ENCODE measurements around the gene NECAP2. TPM values are rescaled to one million over a fixed set of nuclear protein-coding genes. Genes with fewer than 3 reads are reported as not detected.
A peak's percentile ranks its signal among the peaks of the same experiment; 100 is the strongest.
"Not testable (repeated sequence)": the region's sequence is repeated elsewhere in the genome, so short reads cannot be mapped to it uniquely, and the experiment has no call there.

NECAP2 gene
- total RNA-seq, 1 donor from 2014 or later: 75.2 TPM

DNA sequence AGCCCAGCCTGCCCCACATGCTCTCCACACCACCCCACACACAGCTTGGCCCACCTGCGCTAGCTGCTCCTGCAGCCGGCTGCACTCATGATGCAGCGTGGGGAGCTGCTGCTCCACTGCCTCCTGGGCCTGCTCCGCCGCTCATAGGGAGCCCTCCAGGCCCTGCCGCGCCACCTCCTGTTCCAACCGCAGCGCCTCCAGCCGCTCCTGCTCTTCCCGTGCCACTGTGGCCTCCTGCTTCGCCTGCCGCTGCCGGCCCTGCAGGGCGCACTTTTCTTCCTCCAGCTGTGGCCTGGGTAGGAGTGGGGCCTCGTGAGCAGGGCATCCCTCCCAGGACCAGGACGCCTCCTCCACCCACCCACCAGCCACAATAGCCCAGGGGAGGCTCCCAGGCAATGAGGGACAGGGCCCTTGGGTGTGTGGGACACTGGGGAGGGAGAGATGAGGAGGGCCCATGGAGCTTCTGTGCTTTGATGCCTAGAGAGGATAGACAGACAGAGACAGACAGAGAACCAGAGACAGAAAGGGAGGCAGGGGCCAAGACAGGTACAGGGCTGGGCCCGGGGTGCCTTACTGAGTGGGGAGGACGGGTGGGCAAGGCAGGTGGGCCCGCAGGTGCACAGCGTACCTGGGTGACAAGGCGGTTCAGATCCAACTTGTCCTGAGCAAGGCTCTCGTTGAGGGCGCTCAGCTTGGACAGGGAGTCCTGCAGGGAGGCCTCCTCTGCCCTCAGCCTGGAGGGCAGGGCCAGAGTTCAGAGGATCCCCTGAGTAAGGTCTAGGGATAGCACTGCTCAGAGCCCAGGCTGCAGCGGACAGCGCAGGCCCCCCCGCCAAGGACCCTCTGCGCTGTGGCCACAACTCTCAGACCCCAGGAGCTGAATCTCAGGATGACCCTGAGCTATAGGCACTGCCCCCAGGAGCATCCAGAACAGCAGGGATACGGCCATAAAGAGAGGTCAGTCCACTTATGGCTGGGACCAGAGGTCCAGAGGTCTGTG lies 35.5 kb downstream of the NECAP2 start:
- peaks cover 34% of the 10 kb centered on the region for H3K36me3 Mint-ChIP-seq (ENCODE audit: low read depth)
- H3K4me1 Mint-ChIP-seq (ENCODE audit: low read depth); H3K27ac Mint-ChIP-seq; H3K9me3 Mint-ChIP-seq; DNase-seq (ENCODE audit: low spot score); intact Hi-C loops (cut with micrococcal nuclease); H3K4me3 Mint-ChIP-seq (ENCODE audit: low read depth); H3K27me3 Mint-ChIP-seq (ENCODE audit: low read depth): not testable (repeated sequence)

DNA sequence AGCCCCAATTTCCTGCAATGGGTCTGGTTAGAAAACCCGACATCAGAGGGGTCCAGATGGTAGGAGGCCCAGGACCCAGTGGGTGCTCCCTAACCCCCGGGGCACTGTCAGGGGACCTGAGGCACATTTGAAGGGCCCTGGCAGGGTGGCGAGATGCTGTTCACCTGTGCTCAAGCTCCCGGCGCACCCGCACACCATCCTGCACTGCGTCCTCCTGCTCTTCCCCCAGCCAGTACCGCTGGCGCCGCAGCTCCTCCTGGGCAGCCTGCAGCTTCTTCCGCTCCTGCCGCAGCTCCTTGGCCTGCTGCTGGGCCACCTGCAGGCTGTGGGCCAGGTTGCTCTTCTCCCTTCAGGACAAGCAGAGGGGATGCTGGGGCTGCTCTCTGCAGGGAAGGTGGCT lies 37.6 kb downstream of the NECAP2 start:
- no peak overlapping the region for H3K27ac Mint-ChIP-seq
- H3K4me1 Mint-ChIP-seq (ENCODE audit: low read depth): no peaks in the 10 kb centered on the region
- DNase-seq (ENCODE audit: low spot score): no peak
- intact Hi-C loops (cut with micrococcal nuclease): no loop called here
- H3K4me3 Mint-ChIP-seq (ENCODE audit: low read depth): no peak overlapping the region
- no peaks in the 10 kb centered on the region for H3K27me3 Mint-ChIP-seq (ENCODE audit: low read depth)
- no peaks in the 10 kb centered on the region for H3K9me3 Mint-ChIP-seq
- H3K36me3 Mint-ChIP-seq (ENCODE audit: low read depth): peaks cover 26% of the 10 kb centered on the region

DNA sequence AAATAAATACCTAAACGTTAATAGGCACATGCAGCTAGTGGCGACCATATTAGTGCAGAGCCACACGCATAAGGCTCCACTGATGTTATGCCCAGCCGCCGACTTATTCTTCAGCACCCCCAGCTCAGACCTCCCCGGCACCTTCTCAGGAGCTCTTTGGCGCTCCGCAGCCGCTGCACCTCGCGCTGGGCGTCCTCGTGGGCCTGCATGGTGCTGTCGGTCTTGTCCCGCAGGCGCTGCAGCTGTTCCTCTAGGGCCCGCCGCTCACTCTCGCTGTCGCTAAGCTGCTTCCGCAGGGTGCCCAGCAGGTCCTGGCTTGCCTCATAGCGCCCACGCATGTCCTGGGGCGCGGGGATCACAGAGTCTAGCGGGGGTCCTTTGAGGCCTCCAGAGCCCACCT lies 42.6 kb downstream of the NECAP2 start:
- H3K27me3 Mint-ChIP-seq (ENCODE audit: low read depth); DNase-seq (ENCODE audit: low spot score); H3K4me1 Mint-ChIP-seq (ENCODE audit: low read depth); intact Hi-C loops (cut with micrococcal nuclease); H3K4me3 Mint-ChIP-seq (ENCODE audit: low read depth); H3K27ac Mint-ChIP-seq; H3K9me3 Mint-ChIP-seq: not testable (repeated sequence)
- peaks cover 17% of the 10 kb centered on the region for H3K36me3 Mint-ChIP-seq (ENCODE audit: low read depth)

DNA sequence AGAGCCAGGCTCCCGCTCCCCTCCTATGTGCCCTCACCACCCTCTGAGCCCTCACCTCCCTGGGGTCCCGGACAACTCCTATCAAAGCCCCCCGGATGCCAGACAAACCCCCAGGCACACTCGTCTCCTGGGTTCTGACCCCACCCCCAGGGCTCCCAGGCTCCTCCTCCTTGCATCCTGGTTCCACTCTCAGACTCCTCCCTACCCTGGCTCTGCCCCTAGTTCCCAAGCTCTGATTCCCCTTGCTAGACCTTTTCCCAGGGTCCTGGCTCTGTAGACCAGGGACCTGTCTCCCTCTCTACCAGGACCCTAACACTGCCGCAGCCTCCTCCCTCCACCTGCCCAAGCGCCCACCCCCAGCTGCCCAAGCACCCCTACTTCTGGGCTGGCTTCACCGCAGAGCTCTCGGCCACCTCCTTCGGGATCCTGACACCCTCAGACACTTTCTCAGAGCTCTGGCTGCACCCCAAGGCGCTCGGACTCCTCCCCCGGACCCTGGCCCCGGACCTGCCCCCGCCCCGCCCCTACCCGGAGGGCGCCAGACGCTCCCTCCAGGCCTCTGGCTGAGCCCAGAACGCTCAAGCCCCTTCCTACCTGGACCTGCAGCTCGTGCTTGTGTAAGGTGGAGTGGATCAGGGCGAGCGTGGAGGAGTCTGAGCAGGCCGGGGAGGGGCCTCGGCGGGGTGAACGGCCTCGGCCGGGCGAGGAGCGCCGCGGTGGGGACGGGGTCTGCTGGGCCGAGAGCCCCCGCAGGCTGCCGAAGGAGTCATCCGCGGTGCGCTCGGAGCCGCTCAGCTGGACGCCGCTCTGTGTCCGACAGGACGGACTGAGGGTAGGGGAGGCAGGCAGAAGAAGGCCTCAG lies 43.3 kb downstream of the NECAP2 start:
- H3K27me3 Mint-ChIP-seq (ENCODE audit: low read depth); H3K4me1 Mint-ChIP-seq (ENCODE audit: low read depth); H3K9me3 Mint-ChIP-seq; H3K4me3 Mint-ChIP-seq (ENCODE audit: low read depth); intact Hi-C loops (cut with micrococcal nuclease); DNase-seq (ENCODE audit: low spot score); H3K27ac Mint-ChIP-seq: not testable (repeated sequence)
- H3K36me3 Mint-ChIP-seq (ENCODE audit: low read depth): peaks cover 11% of the 10 kb centered on the region

DNA sequence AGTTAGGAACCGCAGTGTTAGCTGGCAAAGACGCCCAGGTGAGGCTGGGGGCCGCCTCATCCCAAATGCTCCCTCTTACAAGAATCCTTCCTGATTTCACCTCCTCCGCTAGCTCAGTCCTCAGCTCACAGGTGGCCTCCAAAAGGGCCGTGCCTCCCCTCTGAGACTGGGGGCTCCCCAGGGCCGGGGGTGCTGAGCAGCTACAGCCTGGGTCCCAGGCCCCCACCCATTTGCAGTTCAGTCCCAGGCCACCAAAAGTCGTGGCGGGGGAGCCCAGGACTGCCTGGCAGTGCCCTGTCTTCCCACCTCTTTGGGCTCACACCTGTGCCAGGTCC lies 43.9 kb downstream of the NECAP2 start:
- H3K4me3 Mint-ChIP-seq (ENCODE audit: low read depth): no peak overlapping the region
- no peak overlapping the region for H3K27ac Mint-ChIP-seq
- no peaks in the 10 kb centered on the region for H3K27me3 Mint-ChIP-seq (ENCODE audit: low read depth)
- DNase-seq (ENCODE audit: low spot score): no peak
- peaks cover 11% of the 10 kb centered on the region for H3K36me3 Mint-ChIP-seq (ENCODE audit: low read depth)
- intact Hi-C loops (cut with micrococcal nuclease): no loop called here
- no peaks in the 10 kb centered on the region for H3K4me1 Mint-ChIP-seq (ENCODE audit: low read depth)
- no peaks in the 10 kb centered on the region for H3K9me3 Mint-ChIP-seq

DNA sequence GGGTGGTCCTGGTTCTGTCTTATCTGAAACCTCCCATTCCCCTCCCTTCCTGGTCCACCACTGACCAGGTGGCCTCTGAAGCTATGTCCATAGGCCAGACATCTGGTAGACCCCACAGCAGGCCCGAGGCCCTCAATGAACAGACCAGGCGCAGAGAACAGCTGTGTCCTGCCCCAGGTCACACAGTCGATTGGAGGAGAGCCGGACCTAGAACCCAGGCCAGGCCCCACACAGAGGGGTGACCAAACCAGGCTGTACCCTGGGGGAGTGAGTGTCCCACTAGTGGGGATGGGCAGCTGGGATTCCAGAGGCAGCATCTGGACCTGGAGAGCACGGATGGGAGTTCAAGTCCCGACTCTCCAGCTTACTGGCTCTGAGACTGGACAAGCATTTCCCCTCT lies 44.4 kb downstream of the NECAP2 start:
- intact Hi-C loops (cut with micrococcal nuclease): no loop called here
- H3K4me3 Mint-ChIP-seq (ENCODE audit: low read depth): no peak overlapping the region
- H3K27me3 Mint-ChIP-seq (ENCODE audit: low read depth): no peaks in the 10 kb centered on the region
- no peak for DNase-seq (ENCODE audit: low spot score)
- no peak overlapping the region for H3K27ac Mint-ChIP-seq
- no peaks in the 10 kb centered on the region for H3K9me3 Mint-ChIP-seq
- no peaks in the 10 kb centered on the region for H3K4me1 Mint-ChIP-seq (ENCODE audit: low read depth)
- peaks cover 11% of the 10 kb centered on the region for H3K36me3 Mint-ChIP-seq (ENCODE audit: low read depth)

DNA sequence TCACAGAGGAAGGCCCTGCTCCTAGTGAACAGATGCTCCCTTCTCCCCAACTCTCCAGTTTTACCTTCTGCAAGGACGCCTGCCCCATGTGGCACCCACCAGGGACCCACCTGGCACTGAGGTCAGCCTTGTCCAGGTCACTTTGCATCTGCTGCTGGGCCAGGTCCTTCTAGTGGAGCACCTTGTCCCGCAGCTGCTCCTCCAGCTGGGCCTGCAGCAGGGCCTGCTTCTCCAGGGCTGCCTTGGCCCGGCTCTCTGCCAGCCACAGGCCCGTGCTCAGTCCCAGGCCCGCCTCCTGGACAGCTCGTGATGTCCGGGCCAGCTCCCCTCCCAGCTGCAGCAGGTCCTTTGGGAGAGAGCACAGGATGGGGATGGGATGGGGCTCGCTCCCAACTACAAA lies 45.8 kb downstream of the NECAP2 start:
- H3K4me1 Mint-ChIP-seq (ENCODE audit: low read depth); H3K27me3 Mint-ChIP-seq (ENCODE audit: low read depth); intact Hi-C loops (cut with micrococcal nuclease); DNase-seq (ENCODE audit: low spot score); H3K9me3 Mint-ChIP-seq; H3K4me3 Mint-ChIP-seq (ENCODE audit: low read depth); H3K36me3 Mint-ChIP-seq (ENCODE audit: low read depth); H3K27ac Mint-ChIP-seq: not testable (repeated sequence)

DNA sequence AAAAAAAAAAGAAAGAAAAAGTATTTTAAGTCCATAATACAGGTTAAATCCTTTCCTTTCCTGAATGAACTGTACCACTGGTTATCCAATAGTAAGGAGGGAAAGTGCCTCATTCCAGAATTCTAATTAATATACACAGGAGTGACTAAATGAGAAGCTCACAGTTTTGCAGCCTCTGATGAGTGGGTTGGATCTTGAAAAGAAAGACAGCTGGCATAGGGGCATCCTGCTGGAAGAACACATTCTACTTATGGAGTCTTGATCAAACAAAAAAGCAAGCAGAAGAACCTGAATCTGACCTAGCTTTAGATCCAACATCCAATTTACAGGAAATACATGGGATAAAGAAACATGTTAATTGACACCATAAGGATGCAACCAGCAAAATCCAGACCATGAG lies 46.5 kb downstream of the NECAP2 start:
- H3K36me3 Mint-ChIP-seq (ENCODE audit: low read depth); H3K9me3 Mint-ChIP-seq; H3K27ac Mint-ChIP-seq; intact Hi-C loops (cut with micrococcal nuclease); H3K4me1 Mint-ChIP-seq (ENCODE audit: low read depth); H3K27me3 Mint-ChIP-seq (ENCODE audit: low read depth); DNase-seq (ENCODE audit: low spot score); H3K4me3 Mint-ChIP-seq (ENCODE audit: low read depth): not testable (repeated sequence)

DNA sequence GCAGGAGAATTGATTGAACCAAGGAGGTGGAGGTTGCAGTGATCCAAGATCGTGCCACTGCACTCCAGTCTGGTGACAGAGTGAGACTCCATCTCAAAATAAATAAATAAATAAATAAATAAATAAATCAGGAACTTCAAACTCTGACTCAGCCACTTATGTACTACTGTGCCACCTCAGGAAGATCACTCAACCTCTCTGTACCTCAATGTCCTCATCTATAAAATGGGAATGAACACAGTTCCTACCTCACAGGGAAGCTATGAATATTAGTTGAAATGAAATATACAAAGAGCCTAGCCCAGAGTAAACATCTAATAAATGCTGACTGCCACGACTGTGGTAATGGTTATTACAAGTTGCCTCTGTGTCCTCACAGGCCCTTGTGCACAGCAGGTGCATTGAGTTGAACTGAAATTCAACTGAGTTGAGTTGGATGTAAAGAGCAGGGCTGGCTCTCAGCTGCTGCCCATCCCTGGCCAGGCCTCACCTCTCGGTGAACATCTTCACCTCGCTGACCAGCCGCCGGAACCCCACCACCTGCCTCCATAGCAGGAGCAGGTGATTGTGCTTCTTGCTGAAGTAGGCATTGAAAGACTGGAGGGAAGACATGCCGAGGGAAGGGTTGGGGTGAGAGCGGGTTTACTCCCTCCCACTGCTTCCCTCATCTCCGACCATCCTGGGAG lies 48.8 kb downstream of the NECAP2 start:
- DNase-seq (ENCODE audit: low spot score); H3K9me3 Mint-ChIP-seq; intact Hi-C loops (cut with micrococcal nuclease); H3K27me3 Mint-ChIP-seq (ENCODE audit: low read depth); H3K4me1 Mint-ChIP-seq (ENCODE audit: low read depth); H3K36me3 Mint-ChIP-seq (ENCODE audit: low read depth); H3K27ac Mint-ChIP-seq; H3K4me3 Mint-ChIP-seq (ENCODE audit: low read depth): not testable (repeated sequence)

DNA sequence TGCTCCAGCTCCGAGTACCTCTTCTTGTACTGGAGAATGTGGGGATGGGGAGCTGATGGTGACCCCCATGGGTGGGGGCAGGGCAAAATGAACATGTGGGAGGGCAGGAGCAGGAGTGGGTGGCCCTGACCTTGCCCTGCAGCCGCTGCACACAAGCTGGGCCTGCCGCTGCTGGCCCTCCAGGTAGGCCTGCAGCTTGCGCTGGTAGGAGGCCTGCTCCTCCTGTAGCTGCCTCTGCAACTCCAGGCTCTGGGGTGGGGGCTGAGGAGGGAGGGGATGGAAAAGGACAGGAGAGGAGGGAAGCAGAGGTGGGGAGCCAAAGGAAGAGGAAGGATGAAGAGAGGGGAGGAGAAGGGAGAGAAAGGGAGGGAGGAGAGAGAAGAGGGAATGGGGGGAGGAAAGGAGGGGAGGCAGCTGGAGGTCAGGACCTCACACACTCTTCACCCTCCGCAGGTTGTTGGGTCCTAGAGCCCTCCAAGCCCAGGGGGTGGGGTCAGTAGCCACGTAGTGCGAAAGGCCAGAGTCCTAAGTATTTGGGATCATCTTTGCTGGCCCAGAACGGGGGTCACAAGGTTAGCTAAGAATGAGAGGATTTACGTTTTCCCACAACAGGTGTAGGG lies 50.6 kb downstream of the NECAP2 start:
- no peak for DNase-seq (ENCODE audit: low spot score)
- Mint-ChIP-seq H3K9me3 (no peaks in the 10 kb centered on the region), H3K36me3 (ENCODE audit: low read depth) (no peaks in the 10 kb centered on the region), H3K4me3 (ENCODE audit: low read depth) (no peak overlapping the region), H3K27me3 (ENCODE audit: low read depth) (no peaks in the 10 kb centered on the region), H3K27ac (no peak overlapping the region), H3K4me1 (ENCODE audit: low read depth) (peaks cover 5% of the 10 kb centered on the region)
- intact Hi-C loops (cut with micrococcal nuclease): no loop called here

DNA sequence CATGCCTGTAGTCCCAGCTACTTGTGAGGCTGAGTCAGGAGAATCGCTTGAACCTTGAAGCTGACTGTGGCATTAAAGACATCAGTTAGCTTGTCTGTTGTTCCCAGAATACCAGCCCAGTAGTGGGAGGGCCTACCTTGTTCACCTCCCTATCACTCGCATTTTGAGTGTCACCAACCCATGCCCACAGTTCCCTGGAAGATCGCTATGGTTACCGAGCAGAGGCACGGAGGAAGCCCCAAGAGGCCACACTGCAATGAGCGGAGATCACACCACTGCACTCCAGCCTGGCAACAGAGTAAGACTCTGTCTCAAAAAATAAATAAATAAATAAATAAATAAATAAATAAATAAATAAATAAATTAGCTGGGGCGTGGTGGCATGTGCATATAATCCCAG lies 52.4 kb downstream of the NECAP2 start:
- H3K4me1 Mint-ChIP-seq (ENCODE audit: low read depth); H3K9me3 Mint-ChIP-seq; DNase-seq (ENCODE audit: low spot score); intact Hi-C loops (cut with micrococcal nuclease); H3K27me3 Mint-ChIP-seq (ENCODE audit: low read depth); H3K4me3 Mint-ChIP-seq (ENCODE audit: low read depth); H3K27ac Mint-ChIP-seq; H3K36me3 Mint-ChIP-seq (ENCODE audit: low read depth): not testable (repeated sequence)

DNA sequence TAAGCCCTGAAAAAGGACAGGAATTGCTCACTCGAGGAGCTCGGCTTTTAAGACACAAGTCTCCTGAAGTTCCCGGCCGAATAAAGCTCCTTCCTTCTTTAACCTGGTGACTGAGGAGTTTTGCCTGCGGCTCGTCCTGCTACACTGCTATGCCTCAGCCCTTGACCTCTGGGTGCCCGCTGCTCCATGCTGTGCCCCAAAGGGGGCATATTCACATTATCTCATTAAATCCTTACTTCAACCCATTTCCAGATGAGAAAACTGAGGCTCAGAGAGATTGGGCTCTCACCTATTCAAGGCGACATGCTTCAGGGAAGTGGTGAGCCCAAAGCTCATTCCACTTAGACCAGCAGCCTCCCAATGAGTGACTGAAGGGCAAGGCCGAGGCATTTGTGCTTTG lies 53.2 kb downstream of the NECAP2 start:
- DNase-seq (ENCODE audit: low spot score); H3K9me3 Mint-ChIP-seq; H3K4me3 Mint-ChIP-seq (ENCODE audit: low read depth); H3K36me3 Mint-ChIP-seq (ENCODE audit: low read depth); H3K27me3 Mint-ChIP-seq (ENCODE audit: low read depth); H3K4me1 Mint-ChIP-seq (ENCODE audit: low read depth); intact Hi-C loops (cut with micrococcal nuclease): not testable (repeated sequence)
- peak overlapping the region; percentile 50 for H3K27ac Mint-ChIP-seq
